WTC11 (cell line): ENCODE results near the gene LYG2. TPM values are rescaled to one million over a fixed set of nuclear protein-coding genes. Genes with fewer than 3 reads are reported as not detected.
A peak's percentile ranks its signal among the peaks of the same experiment; 100 is the strongest.

ENCODE experiments used
- ATAC-seq: fragments of 200-7000 bp; cut with Tn5 transposase; 2 replicates; pipeline ENCODE4 v1.10.0; 2021; ENCODE audit warnings: mild to moderate bottlenecking, moderate library complexity
- CTCF ChIA-PET: fragments of 300-600 bp; sonication (Branson Sonifier 250); formaldehyde crosslinking; loops from one replicate; lab custom pipeline; 2021; ENCODE audit warnings: antibody characterized with exemption; lab: Charles Lee
- POLR2A ChIA-PET: fragments of 350-600 bp; sonication (Branson Sonifier 250); formaldehyde crosslinking; loops from one replicate; lab custom pipeline; 2021; ENCODE audit warnings: antibody characterized with exemption; lab: Charles Lee
- DNase-seq: peaks from one replicate; pipeline ENCODE4 v3.0.0; 2021; ENCODE audit warnings: low spot score
- H3K27ac Mint-ChIP-seq: 2 replicates; pipeline ENCODE4 v1.8.0; 2021; ENCODE audit warnings: mixed read lengths
- H3K27me3 Mint-ChIP-seq: 2 replicates; pipeline ENCODE4 v1.8.0; 2021; ENCODE audit warnings: low read depth, mild to moderate bottlenecking, moderate library complexity, mixed read lengths
- H3K36me3 Mint-ChIP-seq: 2 replicates; pipeline ENCODE4 v1.8.0; 2021; ENCODE audit warnings: mixed read lengths
- H3K4me1 Mint-ChIP-seq: 2 replicates; pipeline ENCODE4 v1.8.0; 2022; ENCODE audit warnings: mixed read lengths
- H3K4me3 Mint-ChIP-seq: 2 replicates; pipeline ENCODE4 v1.8.0; 2021; ENCODE audit warnings: mild to moderate bottlenecking, moderate library complexity, mixed read lengths
- H3K9me3 Mint-ChIP-seq: 2 replicates; pipeline ENCODE4 v1.8.0; 2021; ENCODE audit warnings: mixed read lengths
- E2F4 ChIP-seq: sonication (generic); formaldehyde crosslinking; IDR thresholded peaks from 2 replicates; pipeline ENCODE4 v1.8.1; 2022; ENCODE audit warnings: low read depth, mild to moderate bottlenecking, moderate library complexity, missing genetic modification reagents, borderline replicate concordance
- GABPB1 ChIP-seq: sonication (generic); formaldehyde crosslinking; IDR thresholded peaks from 2 replicates; pipeline ENCODE4 v1.8.1; 2023; ENCODE audit warnings: mild to moderate bottlenecking, missing genetic modification reagents
- GRHL2 ChIP-seq: fragments of 250-450 bp; sonication (Bioruptor Pico); IDR thresholded peaks from 2 replicates; pipeline ENCODE4 v1.8.0; 2022; ENCODE audit warnings: mild to moderate bottlenecking, moderate library complexity; ENCODE audit not compliant: insufficient replicate concordance, severe bottlenecking
- HMGA2 ChIP-seq: fragments of 250-450 bp; sonication (Bioruptor Pico); IDR thresholded peaks from 2 replicates; pipeline ENCODE4 v1.4.0; 2021; ENCODE audit warnings: mild to moderate bottlenecking, moderate library complexity
- NR3C1 ChIP-seq: sonication (generic); formaldehyde crosslinking; conservative IDR thresholded peaks from 2 replicates; pipeline ENCODE4 v1.8.1; 2023; ENCODE audit warnings: low read depth, mild to moderate bottlenecking, missing genetic modification reagents
- OVOL2 ChIP-seq: fragments of 250-450 bp; sonication (Bioruptor Pico); IDR thresholded peaks from 2 replicates; pipeline ENCODE4 v1.9.0; 2021; ENCODE audit warnings: mild to moderate bottlenecking, borderline replicate concordance
- PRRX2 ChIP-seq: fragments of 250-450 bp; sonication (Bioruptor Pico); IDR thresholded peaks from 2 replicates; pipeline ENCODE4 v1.8.0; 2021; ENCODE audit warnings: mild to moderate bottlenecking
- SMAD3 ChIP-seq: sonication (generic); formaldehyde crosslinking; IDR thresholded peaks from 2 replicates; pipeline ENCODE4 v1.8.0; 2022; ENCODE audit warnings: missing genetic modification reagents, mild to moderate bottlenecking, borderline replicate concordance
- ZNF232 ChIP-seq: sonication (generic); formaldehyde crosslinking; IDR thresholded peaks from 2 replicates; pipeline ENCODE4 v1.8.0; 2022; ENCODE audit warnings: mild to moderate bottlenecking, missing genetic modification reagents
- ZNF263 ChIP-seq: sonication (generic); formaldehyde crosslinking; IDR thresholded peaks from 2 replicates; pipeline ENCODE4 v1.8.1; 2022; ENCODE audit warnings: low read depth, mild to moderate bottlenecking, moderate library complexity, missing genetic modification reagents
- ZNF512 ChIP-seq: sonication (generic); formaldehyde crosslinking; IDR thresholded peaks from 2 replicates; pipeline ENCODE4 v1.8.1; 2022; ENCODE audit warnings: missing genetic modification reagents, borderline replicate concordance
- total RNA-seq: library from RNA; stranded (reverse); gene quantifications from 3 replicates; pipeline ENCODE4 v1.2.3, GENCODE V29; 2021
- TF ChIP-seq, protein P1 (sequence below): sonication (generic); formaldehyde crosslinking; IDR thresholded peaks from 2 replicates; pipeline ENCODE4 v1.8.1; 2023; ENCODE audit warnings: mild to moderate bottlenecking, missing genetic modification reagents
- TF ChIP-seq, protein P2 (sequence below): sonication (generic); formaldehyde crosslinking; IDR thresholded peaks from 2 replicates; pipeline ENCODE4 v1.8.1; 2023; ENCODE audit warnings: mild to moderate bottlenecking, missing genetic modification reagents, moderate library complexity
- TF ChIP-seq, protein P3 (sequence below): fragments of 250-450 bp; sonication (Bioruptor Pico); IDR thresholded peaks from 2 replicates; pipeline ENCODE4 v1.9.0; 2021; ENCODE audit warnings: mild to moderate bottlenecking
- TF ChIP-seq, protein P4 (sequence below): sonication (generic); formaldehyde crosslinking; IDR thresholded peaks from 2 replicates; pipeline ENCODE4 v1.8.1; 2023; ENCODE audit warnings: mild to moderate bottlenecking, missing genetic modification reagents, moderate library complexity
- TF ChIP-seq, protein P5 (sequence below): sonication (generic); formaldehyde crosslinking; IDR thresholded peaks from 2 replicates; pipeline ENCODE4 v1.8.1; 2023; ENCODE audit warnings: mild to moderate bottlenecking, moderate library complexity, missing genetic modification reagents
- TF ChIP-seq, protein P6 (sequence below): sonication (generic); formaldehyde crosslinking; IDR thresholded peaks from 2 replicates; pipeline ENCODE4 v1.8.1; 2023; ENCODE audit warnings: mild to moderate bottlenecking, missing genetic modification reagents
- TF ChIP-seq, protein P7 (sequence below): sonication (generic); formaldehyde crosslinking; IDR thresholded peaks from 2 replicates; pipeline ENCODE4 v1.8.1; 2022; ENCODE audit warnings: mild to moderate bottlenecking, missing genetic modification reagents, moderate library complexity, borderline replicate concordance

Gene LYG2
- total RNA-seq, 1 experiment from 2014 or later: not detected

- no peaks in the 10 kb centered on the region; the same call in 1 of the 2 replicates for H3K27me3 Mint-ChIP-seq
- H3K4me3 Mint-ChIP-seq: no peak overlapping the region
- DNase-seq: no peak
- TF ChIP-seq HMGA2 (CRISPR knock-in tag) (peak; percentile 98), GABPB1 (no peak)
- TF ChIP-seq, all 79 proteins: peak for 1
- Mint-ChIP-seq H3K4me1 (no peaks in the 10 kb centered on the region), H3K36me3 (0 out of 2 replicates have a peak, but pooled peaks cover 3% of the 10 kb centered on the region), H3K9me3 (peaks cover 7% of the 10 kb centered on the region; the same call in 1 of the 2 replicates), H3K27ac (no peak overlapping the region)
- no peak for ATAC-seq
- CTCF ChIA-PET: no interaction called here
- POLR2A ChIA-PET: no interaction called here
These were observed 44.1 kb upstream of the LYG2 start for GRCh38 chr2:99299580-99299979.

GRCh38 chr2:99297994-99298393 is 42.5 kb upstream of the LYG2 start:
- DNase-seq: no peak
- peaks cover 7% of the 10 kb centered on the region; the same call in 1 of the 2 replicates for H3K9me3 Mint-ChIP-seq

GRCh38 chr2:99285526-99285925 is 30.1 kb upstream of the LYG2 start:
- Mint-ChIP-seq H3K36me3 (peaks cover 4% of the 10 kb centered on the region), H3K27ac (no peak overlapping the region), H3K4me1 (peaks cover 11% of the 10 kb centered on the region), H3K9me3 (peaks cover 8% of the 10 kb centered on the region), H3K4me3 (no peak overlapping the region), H3K27me3 (no peaks in the 10 kb centered on the region)
- ChIA-PET CTCF (no interaction called here), POLR2A (no interaction called here)
- no peak for DNase-seq
- ATAC-seq: no peak
- TF ChIP-seq, protein P1, sequence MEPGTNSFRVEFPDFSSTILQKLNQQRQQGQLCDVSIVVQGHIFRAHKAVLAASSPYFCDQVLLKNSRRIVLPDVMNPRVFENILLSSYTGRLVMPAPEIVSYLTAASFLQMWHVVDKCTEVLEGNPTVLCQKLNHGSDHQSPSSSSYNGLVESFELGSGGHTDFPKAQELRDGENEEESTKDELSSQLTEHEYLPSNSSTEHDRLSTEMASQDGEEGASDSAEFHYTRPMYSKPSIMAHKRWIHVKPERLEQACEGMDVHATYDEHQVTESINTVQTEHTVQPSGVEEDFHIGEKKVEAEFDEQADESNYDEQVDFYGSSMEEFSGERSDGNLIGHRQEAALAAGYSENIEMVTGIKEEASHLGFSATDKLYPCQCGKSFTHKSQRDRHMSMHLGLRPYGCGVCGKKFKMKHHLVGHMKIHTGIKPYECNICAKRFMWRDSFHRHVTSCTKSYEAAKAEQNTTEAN (CRISPR knock-in tag): no peak
- TF ChIP-seq GRHL2 (CRISPR knock-in tag) (no peak), NR3C1 (CRISPR knock-in tag) (no peak), PRRX2 (CRISPR knock-in tag) (no peak), ZNF263 (CRISPR knock-in tag) (no peak), E2F4 (CRISPR knock-in tag) (no peak), ZNF232 (no peak), ZNF512 (no peak)
- TF ChIP-seq, protein P2, sequence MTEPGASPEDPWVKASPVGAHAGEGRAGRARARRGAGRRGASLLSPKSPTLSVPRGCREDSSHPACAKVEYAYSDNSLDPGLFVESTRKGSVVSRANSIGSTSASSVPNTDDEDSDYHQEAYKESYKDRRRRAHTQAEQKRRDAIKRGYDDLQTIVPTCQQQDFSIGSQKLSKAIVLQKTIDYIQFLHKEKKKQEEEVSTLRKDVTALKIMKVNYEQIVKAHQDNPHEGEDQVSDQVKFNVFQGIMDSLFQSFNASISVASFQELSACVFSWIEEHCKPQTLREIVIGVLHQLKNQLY: no peak
- TF ChIP-seq, protein P3, sequence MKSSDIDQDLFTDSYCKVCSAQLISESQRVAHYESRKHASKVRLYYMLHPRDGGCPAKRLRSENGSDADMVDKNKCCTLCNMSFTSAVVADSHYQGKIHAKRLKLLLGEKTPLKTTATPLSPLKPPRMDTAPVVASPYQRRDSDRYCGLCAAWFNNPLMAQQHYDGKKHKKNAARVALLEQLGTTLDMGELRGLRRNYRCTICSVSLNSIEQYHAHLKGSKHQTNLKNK (CRISPR knock-in tag): no peak
- TF ChIP-seq, protein P4, sequence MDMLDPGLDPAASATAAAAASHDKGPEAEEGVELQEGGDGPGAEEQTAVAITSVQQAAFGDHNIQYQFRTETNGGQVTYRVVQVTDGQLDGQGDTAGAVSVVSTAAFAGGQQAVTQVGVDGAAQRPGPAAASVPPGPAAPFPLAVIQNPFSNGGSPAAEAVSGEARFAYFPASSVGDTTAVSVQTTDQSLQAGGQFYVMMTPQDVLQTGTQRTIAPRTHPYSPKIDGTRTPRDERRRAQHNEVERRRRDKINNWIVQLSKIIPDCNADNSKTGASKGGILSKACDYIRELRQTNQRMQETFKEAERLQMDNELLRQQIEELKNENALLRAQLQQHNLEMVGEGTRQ (CRISPR knock-in tag): no peak

More at GRCh38 chr2:99297994-99298393, 42.5 kb upstream of the LYG2 start:
- no peak for ATAC-seq
- ChIA-PET POLR2A (no interaction called here), CTCF (no interaction called here)
- H3K27me3 Mint-ChIP-seq: no peaks in the 10 kb centered on the region; the same call in 1 of the 2 replicates
- no peak for TF ChIP-seq OVOL2
- TF ChIP-seq, protein P5, sequence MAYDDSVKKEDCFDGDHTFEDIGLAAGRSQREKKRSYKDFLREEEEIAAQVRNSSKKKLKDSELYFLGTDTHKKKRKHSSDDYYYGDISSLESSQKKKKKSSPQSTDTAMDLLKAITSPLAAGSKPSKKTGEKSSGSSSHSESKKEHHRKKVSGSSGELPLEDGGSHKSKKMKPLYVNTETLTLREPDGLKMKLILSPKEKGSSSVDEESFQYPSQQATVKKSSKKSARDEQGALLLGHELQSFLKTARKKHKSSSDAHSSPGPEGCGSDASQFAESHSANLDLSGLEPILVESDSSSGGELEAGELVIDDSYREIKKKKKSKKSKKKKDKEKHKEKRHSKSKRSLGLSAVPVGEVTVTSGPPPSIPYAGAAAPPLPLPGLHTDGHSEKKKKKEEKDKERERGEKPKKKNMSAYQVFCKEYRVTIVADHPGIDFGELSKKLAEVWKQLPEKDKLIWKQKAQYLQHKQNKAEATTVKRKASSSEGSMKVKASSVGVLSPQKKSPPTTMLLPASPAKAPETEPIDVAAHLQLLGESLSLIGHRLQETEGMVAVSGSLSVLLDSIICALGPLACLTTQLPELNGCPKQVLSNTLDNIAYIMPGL (CRISPR knock-in tag): no peak
- TF ChIP-seq SMAD3 (CRISPR knock-in tag): no peak
- TF ChIP-seq, protein P6, sequence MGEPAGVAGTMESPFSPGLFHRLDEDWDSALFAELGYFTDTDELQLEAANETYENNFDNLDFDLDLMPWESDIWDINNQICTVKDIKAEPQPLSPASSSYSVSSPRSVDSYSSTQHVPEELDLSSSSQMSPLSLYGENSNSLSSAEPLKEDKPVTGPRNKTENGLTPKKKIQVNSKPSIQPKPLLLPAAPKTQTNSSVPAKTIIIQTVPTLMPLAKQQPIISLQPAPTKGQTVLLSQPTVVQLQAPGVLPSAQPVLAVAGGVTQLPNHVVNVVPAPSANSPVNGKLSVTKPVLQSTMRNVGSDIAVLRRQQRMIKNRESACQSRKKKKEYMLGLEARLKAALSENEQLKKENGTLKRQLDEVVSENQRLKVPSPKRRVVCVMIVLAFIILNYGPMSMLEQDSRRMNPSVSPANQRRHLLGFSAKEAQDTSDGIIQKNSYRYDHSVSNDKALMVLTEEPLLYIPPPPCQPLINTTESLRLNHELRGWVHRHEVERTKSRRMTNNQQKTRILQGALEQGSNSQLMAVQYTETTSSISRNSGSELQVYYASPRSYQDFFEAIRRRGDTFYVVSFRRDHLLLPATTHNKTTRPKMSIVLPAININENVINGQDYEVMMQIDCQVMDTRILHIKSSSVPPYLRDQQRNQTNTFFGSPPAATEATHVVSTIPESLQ (CRISPR knock-in tag): no peak
- TF ChIP-seq, protein P7, sequence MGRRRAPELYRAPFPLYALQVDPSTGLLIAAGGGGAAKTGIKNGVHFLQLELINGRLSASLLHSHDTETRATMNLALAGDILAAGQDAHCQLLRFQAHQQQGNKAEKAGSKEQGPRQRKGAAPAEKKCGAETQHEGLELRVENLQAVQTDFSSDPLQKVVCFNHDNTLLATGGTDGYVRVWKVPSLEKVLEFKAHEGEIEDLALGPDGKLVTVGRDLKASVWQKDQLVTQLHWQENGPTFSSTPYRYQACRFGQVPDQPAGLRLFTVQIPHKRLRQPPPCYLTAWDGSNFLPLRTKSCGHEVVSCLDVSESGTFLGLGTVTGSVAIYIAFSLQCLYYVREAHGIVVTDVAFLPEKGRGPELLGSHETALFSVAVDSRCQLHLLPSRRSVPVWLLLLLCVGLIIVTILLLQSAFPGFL (CRISPR knock-in tag): no peak
- no peaks in the 10 kb centered on the region for H3K4me1 Mint-ChIP-seq
- no peak overlapping the region for H3K4me3 Mint-ChIP-seq
- H3K27ac Mint-ChIP-seq: no peak overlapping the region
- no peaks in the 10 kb centered on the region for H3K36me3 Mint-ChIP-seq
